Measurements from ENCODE around the gene SLC6A3.
"Not testable (repeated sequence)": the region's sequence is repeated elsewhere in the genome, so short reads cannot be mapped to it uniquely, and the experiment has no call there.

SLC6A3 gene

GRCh38 chr5:1367149-1367548, 78.1 kb downstream of the SLC6A3 start:
- no peak for DNase-seq

GRCh38 chr5:1366514-1366913, 78.7 kb downstream of the SLC6A3 start:
- DNase-seq, result no peak

- no peak for DNase-seq
Measured at GRCh38 chr5:1364211-1364610, 81.0 kb downstream of the SLC6A3 start.

GRCh38 chr5:1363581-1363980, 81.7 kb downstream of the SLC6A3 start:
- no peak for DNase-seq

- DNase-seq, result no peak
Measured at GRCh38 chr5:1363160-1363559, 82.1 kb downstream of the SLC6A3 start.

GRCh38 chr5:1362242-1363015, 82.8 kb downstream of the SLC6A3 start:
- DNase-seq, result no peak

- DNase-seq, result no peak
Measured at GRCh38 chr5:1360861-1361260, 84.4 kb downstream of the SLC6A3 start.

- not testable (repeated sequence) for DNase-seq
Measured at GRCh38 chr5:1360367-1360766, 84.9 kb downstream of the SLC6A3 start.

- no peak for DNase-seq
Measured at GRCh38 chr5:1359713-1360112, 85.5 kb downstream of the SLC6A3 start.

- DNase-seq, result no peak
Measured at GRCh38 chr5:1359031-1359645, 86.1 kb downstream of the SLC6A3 start.

GRCh38 chr5:1358726-1359025, 86.6 kb downstream of the SLC6A3 start:
- DNase-seq, result no peak

- DNase-seq, result no peak
Measured at GRCh38 chr5:1357946-1358725, 87.1 kb downstream of the SLC6A3 start.

- no peak for DNase-seq
Measured at GRCh38 chr5:1356873-1357787, 88.1 kb downstream of the SLC6A3 start.

- DNase-seq, result no peak
Measured at GRCh38 chr5:1354576-1354975, 90.7 kb downstream of the SLC6A3 start.

- no peak for DNase-seq
Measured at GRCh38 chr5:1352231-1353219, 92.7 kb downstream of the SLC6A3 start.

- no peak for DNase-seq
Measured at GRCh38 chr5:1351156-1351555, 94.1 kb downstream of the SLC6A3 start.

GRCh38 chr5:1349246-1349645, 96.0 kb downstream of the SLC6A3 start:
- DNase-seq, result no peak

GRCh38 chr5:1348986-1349245, 96.3 kb downstream of the SLC6A3 start:
- no peak for DNase-seq

- no peak for DNase-seq
Measured at GRCh38 chr5:1347571-1347970, 97.7 kb downstream of the SLC6A3 start.

- DNase-seq, result no peak
Measured at GRCh38 chr5:1346627-1347440, 98.4 kb downstream of the SLC6A3 start.
